T-helper 17 cell (primary cell): Measurements from ENCODE around the gene TPPP2. TPM values are rescaled to one million over a fixed set of nuclear protein-coding genes. Genes with fewer than 3 reads are reported as not detected.
"Not testable (repeated sequence)": the region's sequence is repeated elsewhere in the genome, so short reads cannot be mapped to it uniquely, and the experiment has no call there.

Source experiments
- ATAC-seq: fragments of 150-1000 bp; cut with Tn5 transposase; 2 replicates; pipeline ENCODE4 v1.10.0; 2021; ENCODE audit warnings: mild to moderate bottlenecking, moderate library complexity
- DNase-seq, 3 donors: peaks; one replicate each; pipeline versions ENCODE4 v3.0.0 to v3.0.0-alpha.2; 2020 to 2021
- H3K9me3 ChIP-seq: one replicate; pipeline ENCODE4 v1.7.0; 2013; ENCODE audit warnings: low read length, mild to moderate bottlenecking; ENCODE audit not compliant: control insufficient read depth, poor library complexity, severe bottlenecking
- H3K27ac Mint-ChIP-seq: one replicate; pipeline ENCODE4 v1.8.0; 2022; ENCODE audit warnings: mild to moderate bottlenecking, moderate library complexity, mixed read lengths
- H3K27me3 Mint-ChIP-seq: one replicate; pipeline ENCODE4 v1.8.0; 2022; ENCODE audit warnings: mixed read lengths
- H3K36me3 Mint-ChIP-seq: one replicate; pipeline ENCODE4 v1.8.0; 2022; ENCODE audit warnings: low read depth, mixed read lengths
- H3K4me1 Mint-ChIP-seq: one replicate; pipeline ENCODE4 v1.8.0; 2022; ENCODE audit warnings: mild to moderate bottlenecking, mixed read lengths
- H3K4me3 Mint-ChIP-seq: one replicate; pipeline ENCODE4 v1.8.0; 2022; ENCODE audit warnings: mild to moderate bottlenecking, moderate library complexity, mixed read lengths
- total RNA-seq, 4 donors: library from RNA in 2 of 4; stranded (reverse) in 2 of 4; gene quantifications; one replicate each; pipeline ENCODE4 v1.2.3 and lab custom pipeline; 2022 to 2026

TPPP2 gene
- total RNA-seq, 2 donors from 2014 or later: not detected

DNA sequence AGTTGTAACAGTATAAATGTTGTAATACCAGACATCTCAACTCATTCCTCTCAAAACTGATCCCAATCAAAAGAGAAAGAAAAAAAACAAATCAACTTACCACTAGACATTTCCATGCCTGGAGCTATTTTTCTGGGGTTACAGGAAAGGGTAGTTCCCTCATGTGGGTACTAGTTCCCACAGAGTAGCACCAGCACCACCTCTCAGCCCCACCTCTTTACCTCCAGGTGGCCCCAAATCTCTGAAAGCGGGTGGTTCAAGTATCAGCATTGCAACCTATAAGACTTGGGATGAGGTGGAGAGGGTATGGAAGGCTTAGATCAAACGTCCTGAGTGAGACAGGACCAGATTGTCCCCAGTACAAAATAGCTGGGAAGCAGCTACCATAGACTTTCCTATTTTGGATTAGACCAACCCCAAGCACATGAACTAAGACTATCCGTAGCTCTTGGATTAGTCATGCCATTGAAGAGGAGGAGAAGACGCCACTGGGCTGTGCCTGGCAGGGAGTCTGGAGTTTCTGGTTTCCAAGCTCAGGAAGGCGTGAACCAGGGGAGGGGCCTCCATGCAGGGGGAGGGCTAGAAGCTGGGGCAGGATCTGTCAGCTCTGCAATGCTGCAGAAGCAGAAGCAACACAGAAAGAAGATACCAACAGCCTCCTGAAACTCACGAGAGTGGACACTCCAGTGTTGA is 31.2 kb upstream of the TPPP2 start, which contains the start of gene SLC39A2:
TSS of gene SLC39A2 (plus strand) at position 620 of the 693 bp plus-strand sequence. CDS start 154 bp downstream, outside the sequence.
- Mint-ChIP-seq H3K4me3 (no peak within 1 kb of the TSS), H3K27ac (no peak within 1 kb of the TSS), H3K36me3 (peaks cover 9% of the 10 kb centered on the region)

DNA sequence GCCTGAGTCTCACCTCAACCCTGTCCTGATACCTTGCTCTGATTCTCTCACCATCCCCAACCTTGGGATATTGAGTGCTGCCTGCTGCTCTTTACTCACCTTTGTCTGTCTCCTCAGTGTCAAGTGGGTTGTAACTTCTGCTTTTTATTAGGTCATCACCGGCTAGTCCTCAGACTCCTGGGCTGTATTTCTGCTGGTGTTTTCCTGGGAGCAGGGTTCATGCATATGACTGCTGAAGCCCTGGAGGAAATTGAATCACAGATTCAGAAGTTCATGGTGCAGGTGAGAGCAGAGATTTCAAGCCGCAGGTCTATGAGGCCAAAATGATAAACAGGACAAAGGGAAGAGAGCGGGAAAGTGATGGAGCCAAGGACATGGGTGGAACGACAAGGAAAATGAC is 30.4 kb upstream of the TPPP2 start:
- ATAC-seq: no peak
- no peak for DNase-seq
- no peak overlapping the region for H3K27ac Mint-ChIP-seq
- no peaks in the 10 kb centered on the region for H3K27me3 Mint-ChIP-seq
- no peak overlapping the region for H3K4me3 Mint-ChIP-seq
- H3K9me3 ChIP-seq: no peaks in the 10 kb centered on the region
- peaks cover 7% of the 10 kb centered on the region for H3K36me3 Mint-ChIP-seq
- peaks cover 23% of the 10 kb centered on the region for H3K4me1 Mint-ChIP-seq

More for the DNA sequence above, 31.2 kb upstream of the TPPP2 start, which contains the start of gene SLC39A2:
- Mint-ChIP-seq H3K4me1 (peaks cover 25% of the 10 kb centered on the region), H3K27me3 (no peaks in the 10 kb centered on the region)
- ATAC-seq (no peak), DNase-seq (no peak)
- no peaks in the 10 kb centered on the region for H3K9me3 ChIP-seq

DNA sequence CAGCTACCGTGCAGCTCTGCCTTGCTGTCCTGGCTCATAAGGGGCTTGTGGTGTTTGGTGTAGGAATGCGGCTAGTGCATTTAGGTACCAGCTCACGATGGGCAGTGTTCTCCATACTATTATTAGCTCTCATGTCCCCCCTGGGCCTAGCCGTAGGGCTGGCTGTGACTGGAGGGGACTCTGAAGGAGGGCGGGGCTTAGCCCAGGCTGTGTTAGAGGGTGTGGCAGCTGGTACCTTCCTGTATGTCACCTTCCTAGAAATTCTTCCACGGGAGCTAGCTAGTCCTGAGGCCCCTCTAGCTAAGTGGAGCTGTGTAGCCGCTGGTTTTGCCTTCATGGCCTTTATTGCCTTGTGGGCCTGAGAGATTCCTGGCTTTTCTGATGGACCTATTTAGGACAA is 28.8 kb upstream of the TPPP2 start:
- ATAC-seq (no peak), DNase-seq (no peak)
- no peaks in the 10 kb centered on the region for H3K36me3 Mint-ChIP-seq
- H3K27me3 Mint-ChIP-seq: peaks cover 2% of the 10 kb centered on the region
- H3K4me1 Mint-ChIP-seq: peaks cover 12% of the 10 kb centered on the region
- no peak overlapping the region for H3K4me3 Mint-ChIP-seq
- peak overlapping the region; percentile 60 for H3K27ac Mint-ChIP-seq
- no peaks in the 10 kb centered on the region for H3K9me3 ChIP-seq

DNA sequence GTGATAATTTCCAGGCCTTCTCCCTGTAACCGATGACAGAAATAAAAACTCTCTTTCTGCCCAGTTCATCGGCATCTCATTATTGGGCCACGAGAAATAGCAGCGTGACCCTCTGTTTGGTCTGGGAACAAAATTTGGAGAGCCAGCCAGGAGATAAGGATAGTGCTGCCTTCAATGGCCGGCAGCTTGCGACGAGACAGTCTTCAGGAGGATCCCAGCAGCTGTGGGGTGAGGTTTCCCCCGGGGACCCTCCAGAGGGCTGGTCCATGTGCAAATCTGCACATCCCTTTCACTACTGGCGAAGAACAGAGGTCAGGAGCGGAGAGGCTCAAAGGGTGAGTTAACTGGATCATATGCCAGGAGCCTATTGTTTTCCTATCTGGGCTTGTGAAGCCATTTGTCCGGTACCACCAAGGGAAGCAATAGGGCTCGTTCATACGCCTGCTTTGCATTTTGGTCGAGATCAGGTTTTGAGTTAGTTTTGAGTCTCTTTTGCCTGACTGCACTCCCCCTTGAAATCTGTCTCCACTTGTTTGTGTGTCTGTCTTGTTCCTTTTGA is 26.1 kb upstream of the TPPP2 start:
- no peak for DNase-seq
- no peaks in the 10 kb centered on the region for H3K9me3 ChIP-seq
- H3K27me3 Mint-ChIP-seq: peaks cover 5% of the 10 kb centered on the region
- no peaks in the 10 kb centered on the region for H3K36me3 Mint-ChIP-seq
- no peak for ATAC-seq
- no peak overlapping the region for H3K27ac Mint-ChIP-seq
- peaks cover 5% of the 10 kb centered on the region for H3K4me1 Mint-ChIP-seq
- H3K4me3 Mint-ChIP-seq: no peak overlapping the region

DNA sequence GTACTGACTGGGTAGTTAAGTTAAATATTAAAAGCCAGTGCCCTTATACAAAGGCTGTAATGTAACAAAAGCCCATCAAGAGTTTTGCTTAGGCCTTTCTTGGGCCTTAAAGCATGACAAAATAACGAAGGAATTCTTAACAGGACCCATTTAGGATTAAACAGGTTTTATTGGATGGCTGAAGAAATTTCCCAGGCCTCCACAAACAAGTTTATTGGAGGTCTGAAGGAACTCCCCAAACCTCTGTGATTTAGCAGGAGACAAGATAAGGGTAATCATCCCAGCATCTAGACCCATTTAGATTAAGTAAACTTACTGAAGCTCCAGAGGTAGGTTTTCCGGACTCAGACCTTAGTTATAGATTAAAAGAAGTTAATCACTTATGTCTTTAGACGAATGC is 20.3 kb upstream of the TPPP2 start:
- H3K9me3 ChIP-seq, DNase-seq, H3K27ac Mint-ChIP-seq, ATAC-seq, H3K4me3 Mint-ChIP-seq, H3K4me1 Mint-ChIP-seq, H3K36me3 Mint-ChIP-seq: not testable (repeated sequence)
- H3K27me3 Mint-ChIP-seq: peaks cover 42% of the 10 kb centered on the region

DNA sequence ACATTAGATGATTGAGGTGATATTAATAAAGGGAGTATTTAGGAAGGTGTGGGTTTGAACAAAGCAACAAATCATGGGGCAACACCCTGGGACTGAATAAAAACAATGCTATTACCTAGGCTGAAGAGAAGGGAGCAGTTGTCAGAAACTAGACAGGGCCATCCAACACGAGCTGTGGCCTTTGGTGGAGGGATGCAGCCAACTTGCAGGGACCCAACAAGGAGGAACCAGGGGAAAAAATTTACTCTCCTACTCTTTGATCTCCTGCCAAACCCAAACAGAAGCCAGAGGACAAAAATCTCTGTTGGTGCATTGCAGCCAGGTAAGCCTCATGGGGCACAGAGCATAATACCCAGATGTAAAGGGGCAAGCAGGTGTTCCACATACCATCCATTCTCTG is 18.9 kb upstream of the TPPP2 start:
- no peak for ATAC-seq
- H3K36me3 Mint-ChIP-seq: no peaks in the 10 kb centered on the region

DNA sequence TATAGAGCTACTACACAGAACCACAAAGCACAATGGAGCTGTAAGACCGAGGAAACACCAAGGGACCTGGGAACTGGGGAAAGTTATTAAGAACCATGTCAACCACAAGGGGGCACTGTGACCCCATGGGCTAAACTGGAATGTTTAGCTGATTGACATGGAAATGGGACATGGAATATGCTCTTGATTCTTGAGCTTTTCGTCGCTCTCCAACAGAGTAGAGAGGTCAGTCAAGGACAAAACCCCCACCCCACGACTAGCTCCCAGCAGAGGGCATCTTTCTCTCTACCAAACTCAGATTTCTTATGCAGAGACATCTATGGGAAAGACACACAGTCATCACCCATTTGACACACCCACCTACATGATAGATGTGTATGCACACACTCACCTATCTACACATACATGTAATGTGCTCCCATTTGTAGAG is 15.2 kb upstream of the TPPP2 start:
- peaks cover 30% of the 10 kb centered on the region for H3K27me3 Mint-ChIP-seq
- peak overlapping the region; percentile 59 for H3K27ac Mint-ChIP-seq
- H3K4me3 Mint-ChIP-seq: no peak overlapping the region
- peak; percentile 63 to 73 (median 66) for DNase-seq
- peaks cover 2% of the 10 kb centered on the region for H3K4me1 Mint-ChIP-seq
- no peaks in the 10 kb centered on the region for H3K9me3 ChIP-seq
- peaks cover 4% of the 10 kb centered on the region for H3K36me3 Mint-ChIP-seq
- peak; percentile 85 for ATAC-seq

More for the DNA sequence above, 18.9 kb upstream of the TPPP2 start:
- no peaks in the 10 kb centered on the region for H3K9me3 ChIP-seq
- peaks cover 2% of the 10 kb centered on the region for H3K4me1 Mint-ChIP-seq
- H3K4me3 Mint-ChIP-seq: no peak overlapping the region
- DNase-seq: no peak
- H3K27ac Mint-ChIP-seq: no peak overlapping the region
- H3K27me3 Mint-ChIP-seq: peaks cover 41% of the 10 kb centered on the region

DNA sequence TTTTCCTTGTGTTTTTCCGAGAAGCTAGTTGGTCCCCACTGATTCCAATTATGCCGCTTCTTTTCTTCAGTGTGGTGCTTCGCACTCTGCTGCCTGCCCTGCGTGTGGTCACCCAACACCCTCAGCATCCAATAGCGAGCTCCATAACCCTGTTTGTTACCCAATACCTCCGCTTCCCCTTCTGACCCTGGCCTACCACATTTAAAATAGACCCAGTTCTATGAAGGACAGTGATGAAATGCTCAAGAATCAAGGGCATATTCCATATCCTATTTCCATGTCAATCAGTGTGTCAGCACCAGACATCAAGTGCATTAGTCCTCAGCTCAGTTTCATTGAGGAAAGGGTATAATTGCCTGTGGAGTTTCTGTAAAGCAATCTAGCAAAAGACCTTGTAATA is 14.7 kb upstream of the TPPP2 start:
- ATAC-seq: no peak
- no peaks in the 10 kb centered on the region for H3K9me3 ChIP-seq
- no peak for DNase-seq
- Mint-ChIP-seq H3K27ac (peak overlapping the region; percentile 59), H3K4me3 (no peak overlapping the region), H3K27me3 (peaks cover 30% of the 10 kb centered on the region), H3K36me3 (peaks cover 4% of the 10 kb centered on the region), H3K4me1 (peaks cover 2% of the 10 kb centered on the region)

DNA sequence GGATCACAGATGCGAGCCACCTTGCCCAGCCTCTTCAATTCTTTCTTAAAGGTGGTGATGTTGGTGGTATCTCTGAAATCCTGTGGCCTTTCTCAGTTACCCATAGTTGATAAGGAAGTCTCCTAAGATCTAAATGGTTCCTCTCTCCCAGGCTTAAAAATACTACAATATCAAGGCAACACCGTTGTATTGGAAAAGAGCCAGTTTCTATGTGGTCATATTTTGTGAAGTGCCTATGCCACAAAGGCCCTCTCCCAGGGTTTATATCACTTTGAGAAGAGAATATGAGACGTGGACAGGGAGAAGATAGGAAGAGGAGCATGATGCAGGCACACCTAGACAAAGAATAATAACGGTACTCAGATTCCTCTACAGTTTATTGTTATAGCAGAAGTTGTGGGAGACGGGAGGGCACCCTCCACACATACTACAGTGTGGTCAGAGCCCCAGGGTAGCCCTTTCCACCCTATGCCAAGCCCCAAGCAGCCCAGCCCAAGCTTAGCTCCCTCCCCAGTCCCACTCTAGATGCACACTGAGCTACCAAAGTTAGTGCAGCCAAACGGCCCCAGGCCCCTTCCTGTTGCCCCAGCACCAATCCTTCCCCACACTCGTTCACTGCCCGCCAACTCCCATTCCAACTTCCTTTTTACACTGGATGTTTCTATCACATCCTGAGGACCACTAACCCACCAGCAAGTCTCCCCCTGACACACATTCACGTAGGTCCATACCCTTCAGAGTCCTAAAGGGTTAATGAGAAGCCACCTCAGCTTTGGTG is 13.4 kb upstream of the TPPP2 start:
- H3K4me1 Mint-ChIP-seq: peaks cover 2% of the 10 kb centered on the region
- H3K27ac Mint-ChIP-seq: peak overlapping the region; percentile 32
- DNase-seq: no peak
- no peak overlapping the region for H3K4me3 Mint-ChIP-seq
- no peak for ATAC-seq
- H3K9me3 ChIP-seq: no peaks in the 10 kb centered on the region
- peaks cover 4% of the 10 kb centered on the region for H3K36me3 Mint-ChIP-seq
- peaks cover 20% of the 10 kb centered on the region for H3K27me3 Mint-ChIP-seq

DNA sequence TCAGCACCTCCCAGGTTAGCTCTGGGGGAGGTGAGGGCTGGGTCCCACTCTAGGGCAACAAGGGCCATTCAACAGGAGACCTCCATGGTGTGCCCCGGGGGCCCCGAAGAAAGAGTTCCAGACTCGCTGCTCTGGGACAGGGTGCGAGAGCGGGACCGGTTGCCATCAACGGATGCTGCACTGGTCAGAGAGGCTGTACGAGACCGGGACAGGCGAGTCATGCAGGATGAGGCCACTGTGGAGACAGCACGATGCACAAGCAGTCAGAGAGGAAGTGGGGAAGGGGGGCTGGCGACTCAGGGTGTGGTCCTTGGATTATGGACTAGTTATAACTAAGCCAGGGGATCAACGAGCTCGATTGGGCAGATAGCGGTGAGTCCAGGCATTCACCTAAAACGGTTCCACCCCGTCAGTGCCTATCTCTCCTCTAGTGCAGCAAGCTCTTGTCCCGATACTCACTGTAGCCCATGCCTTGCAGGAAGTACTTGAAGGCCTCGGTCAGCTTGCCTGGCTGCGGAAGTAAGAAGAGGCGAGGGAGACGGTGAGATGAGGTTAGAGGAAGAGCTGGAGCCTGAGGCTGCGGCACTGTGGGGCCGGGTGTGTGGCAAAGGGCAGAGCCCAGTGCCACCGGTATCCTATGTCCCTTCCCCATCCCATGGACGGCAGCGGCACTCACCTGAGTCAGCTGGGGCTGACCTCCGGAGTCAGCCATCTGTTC is 12.3 kb upstream of the TPPP2 start:
- peaks cover 9% of the 10 kb centered on the region for H3K27me3 Mint-ChIP-seq
- no peak overlapping the region for H3K4me3 Mint-ChIP-seq
- DNase-seq (no peak), ATAC-seq (no peak)
- H3K36me3 Mint-ChIP-seq: peaks cover 4% of the 10 kb centered on the region
- H3K27ac Mint-ChIP-seq: no peak overlapping the region
- H3K9me3 ChIP-seq: no peaks in the 10 kb centered on the region
- peaks cover 8% of the 10 kb centered on the region for H3K4me1 Mint-ChIP-seq

DNA sequence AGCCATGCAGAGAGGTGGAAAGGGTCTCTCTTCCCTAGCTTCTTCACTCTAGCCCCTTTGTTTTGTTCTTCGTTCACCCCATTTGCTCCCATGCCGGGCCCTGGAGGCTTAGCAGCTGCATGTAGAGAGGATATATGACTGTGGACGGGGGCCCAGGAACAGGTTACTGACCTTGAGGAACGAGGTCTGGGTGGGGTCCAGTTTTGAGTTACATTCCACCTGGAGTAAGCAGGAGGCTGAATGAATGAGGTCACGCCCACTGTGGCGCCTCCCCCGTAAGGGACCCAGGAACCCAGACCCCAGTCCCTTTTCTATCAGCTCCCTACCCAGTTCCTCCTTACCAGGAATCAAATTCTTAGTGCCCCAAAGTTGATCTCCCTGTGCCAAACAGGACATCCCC is 11.7 kb upstream of the TPPP2 start:
- H3K4me1 Mint-ChIP-seq: peaks cover 12% of the 10 kb centered on the region
- no peaks in the 10 kb centered on the region for H3K9me3 ChIP-seq
- DNase-seq (no peak), ATAC-seq (no peak)
- H3K27me3 Mint-ChIP-seq: peaks cover 5% of the 10 kb centered on the region
- no peak overlapping the region for H3K27ac Mint-ChIP-seq
- no peak overlapping the region for H3K4me3 Mint-ChIP-seq
- H3K36me3 Mint-ChIP-seq: peaks cover 6% of the 10 kb centered on the region

DNA sequence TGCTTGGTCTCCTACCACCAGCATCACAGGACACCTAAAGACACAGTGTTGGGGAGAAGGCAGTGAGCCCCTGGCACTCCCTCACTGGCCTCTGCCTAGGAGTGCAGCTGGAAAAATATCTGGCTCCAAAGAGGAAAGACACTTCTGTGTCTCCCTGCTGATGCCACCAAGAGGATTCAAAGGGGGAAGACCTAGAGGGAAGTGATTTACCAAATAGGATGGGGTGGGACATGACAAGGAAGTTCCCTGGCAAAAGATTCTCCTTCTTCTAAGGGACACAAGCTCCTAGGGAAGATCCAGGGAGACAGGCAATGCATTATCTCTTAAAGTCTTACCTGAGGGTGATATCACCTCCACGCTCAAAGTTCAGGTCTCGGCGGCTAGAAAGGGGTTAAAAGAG is 11.2 kb upstream of the TPPP2 start:
- Mint-ChIP-seq H3K27me3 (peaks cover 5% of the 10 kb centered on the region), H3K36me3 (peaks cover 6% of the 10 kb centered on the region), H3K4me1 (peaks cover 12% of the 10 kb centered on the region), H3K27ac (no peak overlapping the region), H3K4me3 (no peak overlapping the region)
- DNase-seq (no peak), ATAC-seq (no peak)
- no peaks in the 10 kb centered on the region for H3K9me3 ChIP-seq

DNA sequence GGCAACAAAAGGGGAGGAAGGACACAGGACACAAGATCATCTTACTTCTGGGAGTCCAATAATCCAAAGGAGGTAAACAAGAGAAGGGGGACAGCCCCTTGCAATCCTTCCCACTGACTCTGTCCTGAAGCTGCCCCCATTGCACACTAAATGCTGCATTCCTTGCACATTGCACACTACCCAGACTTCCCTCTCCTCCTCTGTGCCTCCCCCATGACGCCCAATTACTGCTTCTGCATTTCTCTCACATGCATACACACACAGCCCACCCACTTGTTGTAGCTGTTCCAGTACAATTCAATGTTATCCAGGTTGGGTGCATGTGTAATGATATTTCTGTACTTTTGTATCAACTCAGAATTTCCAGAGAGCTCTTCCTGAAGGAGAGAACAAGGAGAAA is 10.7 kb upstream of the TPPP2 start:
- H3K4me1 Mint-ChIP-seq: peaks cover 15% of the 10 kb centered on the region
- peak overlapping the region; percentile 59 for H3K4me3 Mint-ChIP-seq
- peaks cover 3% of the 10 kb centered on the region for H3K27me3 Mint-ChIP-seq
- no peak for ATAC-seq
- no peak for DNase-seq
- H3K9me3 ChIP-seq: no peaks in the 10 kb centered on the region
- no peak overlapping the region for H3K27ac Mint-ChIP-seq
- peaks cover 6% of the 10 kb centered on the region for H3K36me3 Mint-ChIP-seq
